GM12891 (cell line): ENCODE results near the gene CARD11.
"Not testable (repeated sequence)": the region's sequence is repeated elsewhere in the genome, so short reads cannot be mapped to it uniquely, and the experiment has no call there.

Experiments used
- DNase-seq: peaks from one replicate; pipeline ENCODE4 v3.0.0; 2011; ENCODE audit warnings: low spot score; ENCODE audit not compliant: insufficient read length
- FAIRE-seq: peaks from 2 replicates; lab custom pipeline; 2011; peaks lifted over from hg19 to GRCh38; lab: Jason Lieb, UNC
- PAX5 ChIP-seq: IDR thresholded peaks from 2 replicates; pipeline ENCODE4 v1.6.1; 2011; ENCODE audit warnings: low read length, moderate library complexity, mild to moderate bottlenecking; ENCODE audit not compliant: insufficient read depth, severe bottlenecking
- POLR2A ChIP-seq: IDR thresholded peaks from 2 replicates; pipeline ENCODE4 v1.6.1; 2011; ENCODE audit warnings: low read depth, low read length, control low read depth
- POLR2AphosphoS5 ChIP-seq: IDR thresholded peaks from 2 replicates; pipeline ENCODE4 v1.6.1; 2011; ENCODE audit warnings: low read depth, low read length, control low read depth
- POU2F2 ChIP-seq: IDR thresholded peaks from 2 replicates; pipeline ENCODE4 v1.6.1; 2011; ENCODE audit warnings: low read depth, mild to moderate bottlenecking, control low read depth, low read length, moderate library complexity
- SPI1 ChIP-seq: IDR thresholded peaks from 2 replicates; pipeline ENCODE4 v1.6.1; 2011; ENCODE audit warnings: low read depth, low read length, control low read depth
- TAF1 ChIP-seq: IDR thresholded peaks from 2 replicates; pipeline ENCODE4 v1.6.1; 2011; ENCODE audit warnings: low read depth, low read length, control low read depth

The CARD11 gene

GRCh38 chr7:2924866-2925840 lies 118.5 kb downstream of the CARD11 start:
- TF ChIP-seq POLR2AphosphoS5 (no peak), POLR2A (peak; percentile 34; the same call in 1 of the 2 replicates)
- DNase-seq, result no peak
- FAIRE-seq, result peak; percentile 16

- TF ChIP-seq POLR2A (no peak), POU2F2 (no peak), SPI1 (no peak), POLR2AphosphoS5 (no peak), TAF1 (no peak), PAX5 (no peak)
- FAIRE-seq, result no peak
- no peak for DNase-seq
Observed at GRCh38 chr7:2923886-2924574, 119.6 kb downstream of the CARD11 start.

GRCh38 chr7:2923291-2923781 lies 120.3 kb downstream of the CARD11 start:
- DNase-seq (no peak), FAIRE-seq (no peak)
- no peak for TF ChIP-seq POLR2AphosphoS5
- TF ChIP-seq POU2F2, result no peak
- TF ChIP-seq PAX5, result no peak
- TF ChIP-seq POLR2A, result no peak
- no peak for TF ChIP-seq TAF1
- no peak for TF ChIP-seq SPI1

GRCh38 chr7:2922866-2923265 lies 120.8 kb downstream of the CARD11 start:
- FAIRE-seq (no peak), DNase-seq (no peak)
- TF ChIP-seq SPI1, result no peak
- TF ChIP-seq POU2F2, result no peak
- no peak for TF ChIP-seq PAX5
- TF ChIP-seq POLR2AphosphoS5, result no peak
- TF ChIP-seq TAF1, result no peak
- no peak for TF ChIP-seq POLR2A

GRCh38 chr7:2922348-2922691 lies 121.3 kb downstream of the CARD11 start:
- DNase-seq (no peak), FAIRE-seq (no peak)
- no peak for TF ChIP-seq POLR2AphosphoS5
- no peak for TF ChIP-seq PAX5
- no peak for TF ChIP-seq SPI1
- TF ChIP-seq TAF1, result no peak
- TF ChIP-seq POLR2A, result no peak
- no peak for TF ChIP-seq POU2F2

GRCh38 chr7:2921653-2922347 lies 121.9 kb downstream of the CARD11 start:
- DNase-seq, result no peak
- no peak for FAIRE-seq
- TF ChIP-seq POLR2AphosphoS5, result no peak

GRCh38 chr7:2920956-2921652 lies 122.6 kb downstream of the CARD11 start:
- no peak for DNase-seq
- FAIRE-seq, result no peak

GRCh38 chr7:2920480-2920879 lies 123.2 kb downstream of the CARD11 start:
- DNase-seq, FAIRE-seq: not testable (repeated sequence)

More at GRCh38 chr7:2920956-2921652, 122.6 kb downstream of the CARD11 start:
- no peak for TF ChIP-seq POU2F2
- TF ChIP-seq PAX5, result no peak
- TF ChIP-seq POLR2A, result no peak
- no peak for TF ChIP-seq POLR2AphosphoS5
- no peak for TF ChIP-seq SPI1
- TF ChIP-seq TAF1, result no peak

- TF ChIP-seq POU2F2 (no peak), POLR2AphosphoS5 (no peak), SPI1 (no peak), PAX5 (no peak), POLR2A (no peak), TAF1 (no peak)
- FAIRE-seq, result no peak
- no peak for DNase-seq
Observed at GRCh38 chr7:2920041-2920440, 123.6 kb downstream of the CARD11 start.
